ENCODE data around the gene TIRAP.

- TF ChIP-seq POLR2A (IDR thresholded peaks at IDR 0.05): no peak
- no peak for TF ChIP-seq CTCF (IDR thresholded peaks at IDR 0.05)
Measured at GRCh38 chr11:126268361-126268707, 14.6 kb upstream of the TIRAP start.

Data from heart left ventricle (tissue), 13 donors.